Measurements from ENCODE around the gene TUBB.
"Not testable (repeated sequence)": the region's sequence is repeated elsewhere in the genome, so short reads cannot be mapped to it uniquely, and the experiment has no call there.

TUBB gene

DNA sequence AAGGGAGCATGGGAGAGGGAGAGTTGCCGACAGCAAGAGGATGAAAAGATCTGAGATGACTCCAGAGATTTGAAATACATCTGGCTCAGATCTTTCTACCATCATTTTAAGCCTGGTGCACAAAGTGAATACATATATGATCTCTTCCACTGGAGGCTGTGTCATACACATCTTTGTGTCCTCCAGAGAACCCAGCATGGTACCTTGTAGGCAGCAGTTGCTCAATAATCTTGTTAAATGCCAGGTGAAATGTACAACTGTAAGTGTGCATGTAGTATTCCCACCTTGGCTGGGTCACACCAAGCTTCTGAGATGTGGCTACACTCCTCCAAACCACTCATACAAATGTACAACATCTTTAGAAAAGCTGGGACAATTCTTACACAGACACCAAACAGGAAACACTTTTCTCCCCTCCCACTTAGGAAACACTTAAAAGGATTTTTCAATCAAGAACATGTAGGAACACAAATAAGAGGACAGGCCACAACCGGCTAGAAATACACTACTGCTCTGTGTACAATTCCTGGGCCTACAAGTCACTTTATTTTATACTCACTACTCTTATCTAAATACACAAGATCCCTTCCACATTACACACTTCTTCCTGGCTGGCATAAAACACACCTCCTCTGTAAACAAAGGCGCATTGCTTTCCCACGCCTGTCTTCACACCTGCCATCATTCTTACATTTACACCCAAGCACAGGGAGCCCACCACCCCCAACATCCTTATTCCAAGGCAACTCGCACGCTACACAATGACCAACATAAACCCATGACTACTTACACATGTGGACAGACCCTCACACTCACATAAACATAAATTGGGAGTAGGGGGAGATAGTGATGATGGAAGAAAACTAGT is 28.0 kb downstream of the TUBB start:
- no peak for TF ChIP-seq ZNF274 (IDR thresholded peaks at IDR 0.05; ENCODE audit: low read depth, low read length)
- no peak overlapping the region for H3K4me3 ChIP-seq (ENCODE audit: low read length)

DNA sequence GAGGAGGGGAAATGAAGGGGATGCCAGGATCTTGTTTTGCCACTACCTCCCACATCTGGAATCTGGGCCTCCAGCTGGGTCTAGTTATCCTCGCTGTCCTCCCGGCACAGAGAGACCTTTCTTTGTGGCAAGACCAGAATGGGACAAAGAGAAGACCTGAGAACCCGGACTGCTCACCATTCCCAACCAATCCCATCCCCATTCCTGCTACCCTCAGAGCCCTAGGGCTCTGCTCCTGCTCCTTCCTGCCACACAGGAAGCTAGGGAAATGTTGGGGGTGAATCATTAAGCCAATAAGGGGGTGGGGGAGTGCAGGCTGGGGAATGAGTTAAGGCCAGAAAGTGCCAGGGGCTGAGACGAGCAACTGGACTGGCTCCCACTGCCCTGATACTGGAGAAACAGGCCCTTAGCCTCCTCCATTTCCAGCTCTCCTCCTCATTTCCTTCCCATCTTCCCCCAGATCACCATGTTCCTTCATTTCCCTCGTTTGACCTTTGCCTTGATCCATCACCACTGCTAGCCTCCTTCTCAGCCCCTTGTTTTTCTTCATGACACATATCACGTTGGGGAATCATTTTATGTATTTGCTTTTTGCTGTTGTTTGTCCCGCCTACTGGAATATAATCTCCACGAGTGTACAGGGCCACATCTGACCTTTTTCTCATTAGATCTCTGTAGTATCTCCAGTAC is 28.8 kb downstream of the TUBB start:
- H3K4me3 ChIP-seq (ENCODE audit: low read length): no peak overlapping the region
- TF ChIP-seq ZNF274 (IDR thresholded peaks at IDR 0.05; ENCODE audit: low read depth, low read length): no peak

DNA sequence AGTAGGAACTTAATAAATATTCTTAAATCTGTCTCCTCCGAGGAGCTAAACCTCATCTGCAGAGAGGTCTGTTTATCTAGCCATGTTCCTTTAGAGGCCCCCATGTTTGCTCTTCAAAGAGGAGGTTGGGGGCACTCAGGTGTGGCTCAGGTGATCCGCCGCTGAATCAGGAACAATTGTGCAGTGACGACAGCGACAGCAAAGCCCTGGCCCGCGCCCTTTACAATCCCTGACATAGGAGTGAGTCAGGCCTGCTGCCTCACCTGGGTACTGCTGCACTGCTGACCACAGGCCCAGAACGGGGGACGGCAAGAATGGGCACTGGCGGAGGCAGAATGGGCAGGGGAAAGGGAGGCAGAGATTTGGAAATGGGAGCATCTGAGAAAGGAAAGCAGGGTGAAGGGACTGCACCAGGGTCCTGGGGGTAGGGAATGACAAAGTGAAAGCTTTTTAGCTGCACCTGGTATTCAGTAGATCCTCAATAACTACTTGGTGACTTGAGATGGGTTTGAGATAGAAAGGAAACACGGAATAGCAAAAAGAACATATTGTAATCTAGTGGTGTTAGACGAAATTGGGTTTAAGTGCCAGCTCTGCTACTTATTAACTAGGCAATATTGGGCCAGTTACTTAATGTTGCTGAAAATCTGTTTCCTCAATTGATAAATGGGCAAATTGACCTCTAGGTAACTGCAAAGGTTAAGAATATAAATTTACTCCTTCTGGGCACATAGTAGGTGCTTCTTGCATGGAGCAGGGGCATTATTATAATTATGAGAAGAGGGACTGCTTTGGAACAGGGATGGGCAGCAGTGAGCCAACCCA is 29.6 kb downstream of the TUBB start:
- no peak overlapping the region for H3K4me3 ChIP-seq (ENCODE audit: low read length)
- no peak for TF ChIP-seq ZNF274 (IDR thresholded peaks at IDR 0.05; ENCODE audit: low read depth, low read length)

DNA sequence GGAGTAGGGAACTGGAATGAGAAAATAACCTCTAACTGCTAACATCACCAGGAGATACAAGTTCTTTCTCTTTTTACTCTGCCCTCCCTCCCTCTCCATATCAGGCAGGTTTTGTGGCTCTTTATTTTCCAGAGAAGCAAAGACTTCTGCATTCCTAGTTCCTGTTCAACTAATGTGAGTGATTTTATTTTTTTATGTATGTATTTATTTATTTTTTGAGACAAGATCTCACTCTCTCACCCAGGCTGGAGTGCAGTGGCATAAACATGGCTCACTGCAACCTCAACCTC is 30.2 kb downstream of the TUBB start:
- TF ChIP-seq ZNF274 (IDR thresholded peaks at IDR 0.05; ENCODE audit: low read depth, low read length): no peak
- H3K4me3 ChIP-seq (ENCODE audit: low read length): no peak overlapping the region

DNA sequence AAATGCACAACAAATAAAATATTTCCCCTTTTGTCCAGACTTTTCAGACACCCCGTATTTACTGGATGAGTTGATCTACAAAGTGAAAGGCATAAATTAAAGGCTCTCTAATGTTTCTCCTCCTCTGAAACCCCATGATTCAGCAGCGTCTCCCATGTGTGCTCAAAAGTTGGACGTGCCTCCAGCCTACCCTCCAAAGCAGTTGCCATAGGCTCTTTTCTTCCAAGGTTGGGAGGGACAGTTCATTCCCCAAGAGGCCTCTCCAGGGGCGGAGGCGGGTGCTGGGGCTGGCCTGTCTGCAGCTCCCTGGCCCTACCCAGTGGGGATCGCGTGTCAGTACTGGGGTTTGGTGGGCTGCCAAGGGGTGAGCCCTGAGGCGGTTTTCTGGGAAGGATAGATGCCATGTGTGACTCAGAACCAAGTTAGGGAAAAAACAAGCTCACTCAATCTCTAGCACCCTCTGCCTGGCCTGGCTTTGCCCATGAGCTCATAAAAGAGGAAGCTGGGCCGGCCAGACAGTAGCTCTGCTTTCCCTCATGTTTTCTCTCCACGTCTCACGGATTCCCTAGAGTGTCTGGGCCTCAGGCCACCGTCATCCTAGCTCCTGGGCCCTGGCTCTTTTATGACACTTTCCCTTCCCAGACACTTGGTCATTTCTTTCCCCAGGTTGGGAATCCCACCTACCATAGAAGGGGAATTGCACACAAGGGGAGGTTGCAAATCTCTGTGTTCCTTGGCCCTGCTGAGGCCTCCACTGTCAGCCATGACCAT is 32.2 kb downstream of the TUBB start:
- no peak overlapping the region for H3K4me3 ChIP-seq (ENCODE audit: low read length)
- TF ChIP-seq ZNF274 (IDR thresholded peaks at IDR 0.05; ENCODE audit: low read depth, low read length): no peak

DNA sequence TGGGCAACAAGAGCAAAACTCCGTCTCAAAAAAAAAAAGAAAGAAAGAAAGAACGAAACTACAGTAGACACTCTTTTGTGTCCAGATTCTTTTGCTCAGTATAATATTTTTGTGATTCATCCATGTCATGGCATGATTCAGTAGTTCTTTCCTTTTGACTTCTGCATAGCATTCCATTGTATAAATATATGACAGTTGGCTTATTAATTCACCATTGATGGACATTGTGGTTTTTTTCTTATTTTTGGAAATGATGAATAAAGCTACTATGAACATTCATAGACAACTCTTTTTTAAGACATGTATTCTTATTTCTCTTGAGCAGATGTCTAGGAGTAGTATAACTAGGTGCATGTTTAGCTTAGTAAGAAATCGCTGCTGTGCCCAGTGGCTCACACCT is 34.5 kb downstream of the TUBB start:
- no peak for TF ChIP-seq ZNF274 (IDR thresholded peaks at IDR 0.05; ENCODE audit: low read depth, low read length)
- no peak overlapping the region for H3K4me3 ChIP-seq (ENCODE audit: low read length)

DNA sequence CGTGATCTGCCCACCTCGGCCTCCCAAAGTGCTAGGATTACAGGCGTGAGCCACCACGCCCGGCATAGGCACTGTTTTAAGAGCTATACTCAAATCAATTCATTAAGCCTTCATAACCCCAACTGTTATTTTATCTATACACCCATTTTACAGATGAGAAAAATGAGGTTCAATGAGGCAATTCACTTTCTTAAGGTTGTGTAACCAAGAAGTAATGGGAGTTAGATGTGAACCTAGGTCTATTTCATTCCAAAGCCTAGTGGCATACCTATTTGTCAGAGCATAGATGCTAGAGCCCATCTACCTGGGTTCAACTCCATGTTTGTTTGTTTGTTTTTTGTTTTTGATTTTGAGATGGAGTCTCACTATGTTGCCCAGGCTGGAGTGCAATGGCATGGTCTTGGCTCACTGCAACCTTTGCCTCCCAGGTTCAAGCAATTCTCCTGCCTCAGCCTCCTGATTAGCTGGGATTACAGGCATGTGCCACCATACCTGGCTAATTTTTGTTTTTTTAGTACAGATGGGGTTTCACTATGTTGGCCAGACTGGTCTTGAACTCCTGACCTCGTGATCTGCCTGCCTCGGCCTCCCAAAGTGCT is 36.4 kb downstream of the TUBB start:
- H3K4me3 ChIP-seq (ENCODE audit: low read length): not testable (repeated sequence)

DNA sequence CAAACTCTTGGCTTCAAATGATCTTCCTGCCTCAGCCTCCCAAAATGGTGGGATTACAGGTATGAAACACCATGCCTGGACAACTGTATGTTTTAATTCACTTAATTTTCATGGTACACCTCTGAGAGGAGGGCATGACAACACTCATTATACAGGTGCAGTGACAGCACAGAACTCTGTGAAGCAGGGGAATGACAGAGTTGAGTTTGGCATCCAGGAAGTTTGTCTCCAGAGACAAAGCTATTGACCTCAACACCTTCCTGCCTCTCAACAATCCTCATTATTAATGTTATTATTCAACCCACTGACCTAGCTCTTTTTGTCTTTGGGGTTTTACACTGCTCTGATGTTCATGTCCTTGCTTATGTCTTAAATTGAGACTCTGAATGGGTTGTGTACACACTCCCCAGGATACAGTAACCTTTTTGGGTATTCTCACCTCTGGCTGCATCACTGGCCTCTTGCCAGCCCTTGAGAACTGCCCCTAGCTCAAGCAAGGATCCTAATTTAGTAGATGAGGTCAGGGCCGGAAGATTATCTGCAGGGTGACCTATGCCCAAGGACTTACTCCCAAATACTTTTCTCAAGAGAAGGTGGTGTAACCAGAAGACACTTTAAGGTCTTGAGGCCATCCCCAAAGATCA is 37.2 kb downstream of the TUBB start:
- no peak for TF ChIP-seq ZNF274 (IDR thresholded peaks at IDR 0.05; ENCODE audit: low read depth, low read length)
- no peak overlapping the region for H3K4me3 ChIP-seq (ENCODE audit: low read length)

DNA sequence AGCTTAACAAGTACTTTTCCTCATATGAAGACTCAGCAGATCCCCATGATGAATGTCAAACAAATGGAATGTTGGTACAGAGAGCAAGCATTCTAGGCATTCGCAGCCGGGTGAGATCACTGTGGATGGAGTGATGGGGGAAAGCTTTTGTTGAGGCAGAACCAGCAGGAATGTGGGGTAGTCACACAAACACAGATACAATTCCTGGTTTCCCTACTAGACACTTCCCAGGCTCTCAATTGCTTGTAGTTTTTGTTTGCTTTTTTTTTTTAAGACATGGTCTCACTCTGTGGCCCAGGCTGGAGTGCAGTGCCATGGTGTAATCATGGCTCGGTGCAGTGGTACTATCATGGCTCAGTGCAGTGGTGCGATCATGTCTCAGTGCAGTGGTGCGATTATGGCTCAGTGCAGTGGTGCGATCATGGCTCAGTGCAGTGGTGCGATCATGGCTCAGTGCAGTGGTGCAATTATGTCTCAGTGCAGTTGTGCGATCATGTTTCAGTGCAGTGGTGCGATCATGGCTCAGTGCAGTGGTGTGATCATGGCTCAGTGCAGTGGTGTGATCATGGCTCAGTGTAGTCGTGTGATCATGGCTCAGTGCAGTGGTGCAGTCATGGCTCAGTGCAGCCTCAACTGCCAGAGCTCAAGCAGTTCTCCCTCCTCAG is 39.6 kb downstream of the TUBB start:
- no peak overlapping the region for H3K4me3 ChIP-seq (ENCODE audit: low read length)
- no peak for TF ChIP-seq ZNF274 (IDR thresholded peaks at IDR 0.05; ENCODE audit: low read depth, low read length)

DNA sequence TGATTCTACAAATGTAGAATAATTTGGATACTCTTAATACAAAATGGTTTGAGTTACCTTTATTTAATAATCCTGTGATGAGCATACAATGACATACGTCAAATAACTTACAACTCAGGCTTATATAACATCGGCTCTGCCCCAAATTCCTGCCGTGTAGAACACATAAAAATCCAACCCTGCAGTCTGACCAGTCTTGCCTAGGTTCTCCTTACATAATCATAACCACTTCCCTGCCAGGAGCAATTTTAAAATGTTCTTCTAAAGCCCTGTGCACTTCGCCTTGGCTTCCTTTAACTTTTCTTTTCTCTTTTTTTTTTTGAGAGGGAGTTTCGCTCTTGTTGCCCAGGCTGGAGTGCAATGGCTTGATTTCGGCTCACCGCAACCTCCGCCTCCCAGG is 40.4 kb downstream of the TUBB start:
- no peak overlapping the region for H3K4me3 ChIP-seq (ENCODE audit: low read length)
- no peak for TF ChIP-seq ZNF274 (IDR thresholded peaks at IDR 0.05; ENCODE audit: low read depth, low read length)

DNA sequence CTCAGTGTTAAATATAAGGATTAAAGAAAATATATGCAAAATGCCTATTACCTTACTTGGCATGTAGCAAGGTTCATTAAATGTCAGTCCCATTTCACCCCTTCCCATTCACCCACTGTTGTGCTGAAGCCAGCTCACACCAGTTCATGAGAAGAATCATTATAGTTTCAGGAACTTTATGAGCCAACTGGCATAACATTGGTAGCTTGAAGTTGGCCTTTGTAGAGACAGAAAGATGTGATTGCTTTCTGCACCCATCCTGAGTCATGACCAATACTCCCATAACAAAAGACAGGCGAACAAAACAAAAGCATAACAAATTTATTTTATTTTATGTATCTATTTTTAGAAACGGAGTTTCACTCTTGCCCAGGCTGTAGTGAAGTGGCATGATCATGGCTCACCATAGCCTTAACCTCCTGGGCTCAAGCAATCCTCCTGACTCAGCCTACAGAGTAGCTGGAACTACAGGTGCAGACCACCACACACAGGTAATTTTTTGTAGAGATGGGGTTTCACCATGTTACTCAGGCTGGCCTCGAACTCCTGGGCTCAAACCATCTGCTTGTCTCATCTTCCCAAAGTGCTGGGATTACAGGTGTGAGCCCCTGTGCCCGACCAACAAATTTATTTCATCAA is 41.8 kb downstream of the TUBB start:
- no peak for TF ChIP-seq ZNF274 (IDR thresholded peaks at IDR 0.05; ENCODE audit: low read depth, low read length)

DNA sequence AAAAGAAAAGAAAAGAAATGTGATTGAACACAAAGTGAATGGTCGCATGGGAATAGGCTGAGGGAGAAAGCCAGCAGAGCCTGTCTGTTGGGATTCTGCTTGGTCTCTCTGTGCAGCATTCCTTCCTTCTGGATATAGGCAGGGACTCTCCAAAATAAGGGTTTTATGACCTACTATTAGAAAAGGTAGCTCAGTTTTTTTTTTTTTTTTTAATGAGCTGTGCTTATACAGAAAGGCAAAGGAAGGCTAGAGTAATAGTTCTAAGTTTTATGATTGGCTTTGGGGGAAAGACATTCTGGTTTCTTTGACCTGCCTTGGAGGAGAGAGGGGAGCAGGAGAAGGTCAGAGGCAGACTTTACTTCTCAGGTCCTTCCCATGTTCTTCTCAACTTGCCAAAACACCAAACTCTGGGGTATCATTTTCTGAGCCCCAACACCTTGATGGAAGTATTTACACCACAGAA is 43.0 kb downstream of the TUBB start:
- TF ChIP-seq ZNF274 (IDR thresholded peaks at IDR 0.05; ENCODE audit: low read depth, low read length): no peak

More for the DNA sequence above, 41.8 kb downstream of the TUBB start:
- H3K4me3 ChIP-seq (ENCODE audit: low read length): no peak overlapping the region

More for the DNA sequence above, 43.0 kb downstream of the TUBB start:
- H3K4me3 ChIP-seq (ENCODE audit: low read length): no peak overlapping the region; the same call in 1 of the 2 replicates

Data from GM08714 (cell line).